ENCODE data around the gene CCSER2. TPM values are rescaled to one million over a fixed set of nuclear protein-coding genes. Genes with fewer than 3 reads are reported as not detected.

Gene CCSER2
- total RNA-seq, 1 experiment from 2014 or later: 45.0 TPM

GRCh38 chr10:84550756-84551436, 222.5 kb downstream of the CCSER2 start:
- DNase-seq (ENCODE audit: low read depth in 1 of 2, low spot score in 2 of 2): no peak
- no peak overlapping the region for H3K4me3 ChIP-seq
- no peak overlapping the region for H3K27ac ChIP-seq
- H3K9me3 ChIP-seq (replicated peaks): no peaks in the 10 kb centered on the region
- H3K36me3 ChIP-seq: no peaks in the 10 kb centered on the region
- no peaks in the 10 kb centered on the region for H3K4me1 ChIP-seq (replicated peaks)
- no peaks in the 10 kb centered on the region for H3K27me3 ChIP-seq (replicated peaks)

GRCh38 chr10:84551437-84552120, 223.2 kb downstream of the CCSER2 start:
- no peaks in the 10 kb centered on the region for H3K27me3 ChIP-seq (replicated peaks)
- H3K4me1 ChIP-seq (replicated peaks): no peaks in the 10 kb centered on the region
- no peaks in the 10 kb centered on the region for H3K36me3 ChIP-seq
- H3K27ac ChIP-seq: no peak overlapping the region
- no peaks in the 10 kb centered on the region for H3K9me3 ChIP-seq (replicated peaks)
- no peak for DNase-seq (ENCODE audit: low read depth in 1 of 2, low spot score in 2 of 2)
- H3K4me3 ChIP-seq: no peak overlapping the region

- Histone ChIP-seq H3K36me3 (no peaks in the 10 kb centered on the region), H3K27ac (no peak overlapping the region), H3K9me3 (replicated peaks) (no peaks in the 10 kb centered on the region), H3K4me1 (replicated peaks) (no peaks in the 10 kb centered on the region), H3K27me3 (replicated peaks) (no peaks in the 10 kb centered on the region), H3K4me3 (no peak overlapping the region)
- no peak for DNase-seq (ENCODE audit: low read depth in 1 of 2, low spot score in 2 of 2)
Observed at GRCh38 chr10:84552478-84552877, 224.1 kb downstream of the CCSER2 start.

- H3K27me3 ChIP-seq (replicated peaks): peaks cover 12% of the 10 kb centered on the region; the same call in 1 of the 2 replicates
- DNase-seq (ENCODE audit: low read depth in 1 of 2, low spot score in 2 of 2): no peak
- no peaks in the 10 kb centered on the region for H3K9me3 ChIP-seq (replicated peaks)
- no peaks in the 10 kb centered on the region for H3K4me1 ChIP-seq (replicated peaks)
- H3K36me3 ChIP-seq: no peaks in the 10 kb centered on the region
- no peak overlapping the region for H3K4me3 ChIP-seq
- H3K27ac ChIP-seq: no peak overlapping the region
Observed at GRCh38 chr10:84562592-84562991, 234.2 kb downstream of the CCSER2 start.

GRCh38 chr10:84563355-84563754, 235.0 kb downstream of the CCSER2 start:
- H3K36me3 ChIP-seq: no peaks in the 10 kb centered on the region
- peaks cover 12% of the 10 kb centered on the region; the same call in 1 of the 2 replicates for H3K27me3 ChIP-seq (replicated peaks)
- no peak overlapping the region for H3K4me3 ChIP-seq
- no peaks in the 10 kb centered on the region for H3K9me3 ChIP-seq (replicated peaks)
- no peak for DNase-seq (ENCODE audit: low read depth in 1 of 2, low spot score in 2 of 2)
- H3K27ac ChIP-seq: no peak overlapping the region
- H3K4me1 ChIP-seq (replicated peaks): no peaks in the 10 kb centered on the region

- H3K4me1 ChIP-seq (replicated peaks): no peaks in the 10 kb centered on the region
- H3K27me3 ChIP-seq (replicated peaks): peaks cover 8% of the 10 kb centered on the region; the same call in 1 of the 2 replicates
- no peaks in the 10 kb centered on the region for H3K36me3 ChIP-seq
- no peak for DNase-seq (ENCODE audit: low read depth in 1 of 2, low spot score in 2 of 2)
- H3K9me3 ChIP-seq (replicated peaks): no peaks in the 10 kb centered on the region
- no peak overlapping the region for H3K4me3 ChIP-seq
- no peak overlapping the region for H3K27ac ChIP-seq
Observed at GRCh38 chr10:84563868-84564267, 235.5 kb downstream of the CCSER2 start.

- H3K27ac ChIP-seq: no peak overlapping the region
- H3K27me3 ChIP-seq (replicated peaks): peaks cover 8% of the 10 kb centered on the region; the same call in 1 of the 2 replicates
- H3K4me1 ChIP-seq (replicated peaks): no peaks in the 10 kb centered on the region
- no peaks in the 10 kb centered on the region for H3K36me3 ChIP-seq
- no peak overlapping the region for H3K4me3 ChIP-seq
- no peak for DNase-seq (ENCODE audit: low read depth in 1 of 2, low spot score in 2 of 2)
- H3K9me3 ChIP-seq (replicated peaks): no peaks in the 10 kb centered on the region
Observed at GRCh38 chr10:84565881-84566582, 237.6 kb downstream of the CCSER2 start.

- H3K4me3 ChIP-seq: no peak overlapping the region
- no peak for DNase-seq (ENCODE audit: low read depth in 1 of 2, low spot score in 2 of 2)
- H3K36me3 ChIP-seq: no peaks in the 10 kb centered on the region
- peaks cover 8% of the 10 kb centered on the region; the same call in 1 of the 2 replicates for H3K27me3 ChIP-seq (replicated peaks)
- H3K9me3 ChIP-seq (replicated peaks): no peaks in the 10 kb centered on the region
- no peaks in the 10 kb centered on the region for H3K4me1 ChIP-seq (replicated peaks)
- H3K27ac ChIP-seq: no peak overlapping the region
Observed at GRCh38 chr10:84567133-84567532, 238.7 kb downstream of the CCSER2 start.

Other genes with a start within 250 kb of the CCSER2 start
- gene GHITM, start 189.1 kb upstream of the CCSER2 start, total RNA-seq (2014; rRNA removed; shearing (Covaris generic)): 221 and 295 TPM in 2 replicates
- gene GPR15LG, start 154.8 kb upstream of the CCSER2 start, total RNA-seq (2014; rRNA removed; shearing (Covaris generic)): not detected in 2 replicates
- gene CDHR1, start 134.1 kb upstream of the CCSER2 start, total RNA-seq (2014; rRNA removed; shearing (Covaris generic)): 0.03 TPM in 1 of 2 replicates, not detected in the other
- not detected in 2 replicates for gene LRIT2, start 103.0 kb upstream of the CCSER2 start, total RNA-seq (2014; rRNA removed; shearing (Covaris generic))
- gene LRIT1, start 87.0 kb upstream of the CCSER2 start, total RNA-seq (2014; rRNA removed; shearing (Covaris generic)): not detected in 2 replicates
- gene RGR, start 83.5 kb upstream of the CCSER2 start, total RNA-seq (2014; rRNA removed; shearing (Covaris generic)): not detected in 2 replicates

Measured in SJSA1 (cell line).